Measurements from ENCODE around the gene LRRN4CL.
"Not testable (repeated sequence)": the region's sequence is repeated elsewhere in the genome, so short reads cannot be mapped to it uniquely, and the experiment has no call there.

Gene LRRN4CL

GRCh38 chr11:62677156-62677555 lies 12.2 kb downstream of the LRRN4CL start:
- no peak for DNase-seq (ENCODE audit: low read depth in 2 of 2, low spot score in 1 of 2)

GRCh38 chr11:62676698-62677097 lies 12.6 kb downstream of the LRRN4CL start:
- DNase-seq (ENCODE audit: low read depth in 2 of 2, low spot score in 1 of 2), result no peak

GRCh38 chr11:62675415-62675814 lies 13.9 kb downstream of the LRRN4CL start:
- DNase-seq (ENCODE audit: low read depth in 2 of 2, low spot score in 1 of 2), result not testable (repeated sequence)

GRCh38 chr11:62673196-62673525 lies 16.2 kb downstream of the LRRN4CL start:
- no peak for DNase-seq (ENCODE audit: low read depth in 2 of 2, low spot score in 1 of 2)

- DNase-seq (ENCODE audit: low read depth in 2 of 2, low spot score in 1 of 2), result peak; percentile 32 to 41
These were observed 17.5 kb downstream of the LRRN4CL start, which contains the start of the genes LBHD1 and UQCC3 for GRCh38 chr11:62671608-62672389. Gene LBHD1, minus strand, starts transcription at chr11:62672267. Its CDS starts 2,236 bp downstream, at chr11:62670031. Gene UQCC3, plus strand, starts transcription at chr11:62671673. Its CDS starts 73 bp downstream, at chr11:62671746.

GRCh38 chr11:62671236-62671607 lies 18.1 kb downstream of the LRRN4CL start:
- no peak for DNase-seq (ENCODE audit: low read depth in 2 of 2, low spot score in 1 of 2)

- no peak for DNase-seq (ENCODE audit: low read depth in 2 of 2, low spot score in 1 of 2)
These were observed 19.7 kb downstream of the LRRN4CL start for GRCh38 chr11:62669420-62670161.

GRCh38 chr11:62667460-62667859 lies 21.9 kb downstream of the LRRN4CL start:
- no peak for DNase-seq (ENCODE audit: low read depth in 2 of 2, low spot score in 1 of 2)

- DNase-seq (ENCODE audit: low read depth in 2 of 2, low spot score in 1 of 2), result no peak
These were observed 22.9 kb downstream of the LRRN4CL start for GRCh38 chr11:62666259-62666926.

GRCh38 chr11:62665599-62666258 lies 23.6 kb downstream of the LRRN4CL start:
- DNase-seq (ENCODE audit: low read depth in 2 of 2, low spot score in 1 of 2), result peak; percentile 17 to 45

- DNase-seq (ENCODE audit: low read depth in 2 of 2, low spot score in 1 of 2), result peak; percentile 93 to 95
These were observed 24.2 kb downstream of the LRRN4CL start, which contains the start of the genes C11orf98 and CSKMT for GRCh38 chr11:62665075-62665598. Gene C11orf98, minus strand, starts transcription at chr11:62665210. Its CDS starts 41 bp downstream, at chr11:62665169. Gene CSKMT, plus strand, starts transcription at chr11:62665312. Its CDS starts 568 bp downstream, at chr11:62665880.

- peak in 1 of 2 donors; percentile 21 for DNase-seq (ENCODE audit: low read depth in 2 of 2, low spot score in 1 of 2)
These were observed 24.8 kb downstream of the LRRN4CL start for GRCh38 chr11:62664405-62665074.

- no peak for DNase-seq (ENCODE audit: low read depth in 2 of 2, low spot score in 1 of 2)
These were observed 32.4 kb downstream of the LRRN4CL start for GRCh38 chr11:62656796-62657429.

GRCh38 chr11:62654297-62654696 lies 35.0 kb downstream of the LRRN4CL start:
- DNase-seq (ENCODE audit: low read depth in 2 of 2, low spot score in 1 of 2), result no peak

GRCh38 chr11:62652161-62653006 lies 36.9 kb downstream of the LRRN4CL start:
- no peak for DNase-seq (ENCODE audit: low read depth in 2 of 2, low spot score in 1 of 2)

- not testable (repeated sequence) for DNase-seq (ENCODE audit: low read depth in 2 of 2, low spot score in 1 of 2)
These were observed 39.0 kb downstream of the LRRN4CL start for GRCh38 chr11:62650283-62650682.

- DNase-seq (ENCODE audit: low read depth in 2 of 2, low spot score in 1 of 2), result no peak
These were observed 39.8 kb downstream of the LRRN4CL start for GRCh38 chr11:62649486-62649885.

GRCh38 chr11:62648967-62649364 lies 40.4 kb downstream of the LRRN4CL start:
- DNase-seq (ENCODE audit: low read depth in 2 of 2, low spot score in 1 of 2), result no peak

All from stimulated activated CD8-positive, alpha-beta memory T cell treated with anti-CD3 and anti-CD28 coated beads, Interleukin-4, amount 100 ng/mL, for 1 hour (primary cell).